HG03066 (cell line): ENCODE results near the gene PURA.
"Not testable (repeated sequence)": the region's sequence is repeated elsewhere in the genome, so short reads cannot be mapped to it uniquely, and the experiment has no call there.

Experiments used
- ATAC-seq: cut with Tn5 transposase; IDR thresholded peaks from one replicate; pipeline ENCODE4 v1.9.1; 2021; ENCODE audit warnings: low read depth; ENCODE audit not compliant: unreplicated experiment

The PURA gene

GRCh38 chr5:140134277-140134935, 20.5 kb downstream of the PURA start:
- ATAC-seq: no peak

- ATAC-seq: no peak
Measured at GRCh38 chr5:140135127-140135526, 21.2 kb downstream of the PURA start.

DNA sequence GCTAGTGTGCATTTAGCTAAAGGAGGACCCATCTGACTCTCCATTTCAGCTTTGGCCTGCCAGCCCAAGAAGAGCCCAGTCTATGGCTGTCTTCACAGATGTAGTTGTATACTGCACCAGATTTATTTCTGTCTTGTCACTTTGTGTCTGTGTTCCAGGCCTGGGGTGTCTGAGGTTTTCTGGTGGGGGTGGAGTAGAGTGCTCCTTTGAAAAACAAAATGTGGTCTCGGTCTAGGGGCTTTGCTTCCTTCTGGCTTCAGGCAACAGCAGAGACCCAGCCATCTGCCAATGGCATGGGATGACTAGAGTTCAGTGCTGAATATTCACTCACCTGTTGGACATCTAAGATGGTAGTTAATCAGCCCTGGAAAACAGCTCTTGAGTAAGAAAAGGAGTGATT, 22.7 kb downstream of the PURA start:
- ATAC-seq: no peak

DNA sequence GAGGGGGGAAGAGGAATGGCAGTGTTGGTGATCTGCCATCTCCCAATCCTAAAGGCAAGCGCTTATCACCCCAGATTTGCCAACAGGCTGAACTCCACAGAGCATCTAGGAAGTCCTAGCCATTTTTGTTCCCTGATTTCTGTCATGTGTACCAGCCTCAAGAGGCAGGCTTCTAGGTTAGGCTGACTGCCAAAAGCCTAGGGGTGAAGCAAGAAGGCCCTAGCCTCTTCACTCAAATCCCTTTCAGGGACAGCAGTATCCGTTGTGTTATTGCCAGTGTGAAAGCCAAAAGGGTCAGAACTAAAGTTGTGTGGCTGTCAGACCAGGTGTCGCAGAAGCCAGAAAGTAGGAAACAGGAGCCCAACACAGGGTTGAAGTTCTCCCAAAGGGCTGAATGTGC, 26.5 kb downstream of the PURA start:
- ATAC-seq: no peak

GRCh38 chr5:140141241-140141640, 27.3 kb downstream of the PURA start:
- no peak for ATAC-seq

GRCh38 chr5:140142246-140142645, 28.3 kb downstream of the PURA start:
- no peak for ATAC-seq

DNA sequence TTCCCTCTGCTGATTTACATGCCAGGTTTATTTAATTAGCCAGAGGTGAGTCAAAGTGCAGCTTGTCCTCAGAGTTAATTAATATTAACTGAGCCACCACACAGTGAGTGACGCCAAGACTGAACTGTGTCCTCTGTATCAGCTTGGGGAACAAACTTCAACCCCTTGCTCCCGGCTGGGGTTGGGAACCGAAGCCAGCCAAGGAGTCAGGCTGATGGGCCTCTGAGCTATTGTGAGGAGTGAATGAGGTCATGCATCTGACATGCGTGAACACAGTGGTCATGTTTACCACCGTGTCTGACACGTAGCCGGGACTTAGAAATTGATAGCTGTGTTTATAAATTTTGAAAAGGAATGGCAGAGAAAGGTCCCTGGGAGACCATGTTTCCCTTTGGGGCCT, 28.9 kb downstream of the PURA start:
- no peak for ATAC-seq

DNA sequence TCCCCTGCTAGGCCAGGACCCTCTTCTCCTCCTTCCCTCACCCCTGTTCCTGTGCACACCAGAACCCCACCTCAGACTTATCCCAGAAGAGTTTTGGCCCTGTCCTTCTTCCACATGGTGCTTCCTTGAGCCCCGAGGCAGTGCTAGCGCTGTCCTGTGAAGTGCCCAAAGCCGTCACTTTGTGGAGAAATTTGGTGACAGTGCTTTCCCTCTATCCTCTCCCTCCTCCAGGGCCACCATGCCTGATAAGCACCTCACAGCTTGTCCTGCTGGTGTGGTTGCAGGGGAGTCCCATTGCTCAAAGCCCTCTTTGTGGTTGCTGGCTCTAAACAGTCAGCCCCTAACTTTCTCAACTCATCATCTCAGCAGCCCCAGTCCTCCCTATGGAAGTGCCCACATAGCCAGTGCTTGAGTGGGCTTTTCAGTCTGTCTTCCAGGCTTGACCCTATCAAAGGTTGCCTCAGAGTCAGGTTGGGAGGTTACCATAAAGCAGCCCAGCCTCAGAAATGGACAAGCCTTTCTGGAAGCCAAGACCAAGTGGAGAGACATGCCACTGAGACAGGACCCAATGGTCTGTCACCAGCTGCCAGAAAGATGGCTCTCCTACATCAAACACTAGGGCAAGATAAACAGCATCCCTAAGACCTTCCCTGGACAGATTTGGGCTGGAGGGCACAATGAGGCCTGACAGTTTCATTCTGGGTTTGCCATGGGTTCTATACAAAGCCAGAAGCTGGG, 29.8 kb downstream of the PURA start:
- no peak for ATAC-seq

DNA sequence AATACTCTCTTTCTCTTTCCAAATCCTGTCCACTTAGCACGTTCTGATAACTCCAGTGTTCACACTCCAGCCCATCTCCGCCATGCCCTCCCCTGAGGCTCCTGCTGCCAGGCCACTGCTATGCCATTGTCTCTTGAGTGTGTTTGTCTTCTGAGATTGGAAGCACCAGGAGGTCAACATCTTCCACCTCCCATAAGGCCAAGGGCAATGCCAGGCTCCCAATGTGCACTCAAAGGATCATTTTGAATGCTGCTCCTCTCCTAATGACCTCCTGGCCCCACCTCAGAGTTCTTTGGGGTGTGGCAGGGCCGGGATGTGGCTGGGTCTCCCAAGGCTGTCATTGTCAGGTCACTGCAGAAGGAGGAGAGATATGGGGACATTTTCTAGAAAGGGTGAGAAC, 31.3 kb downstream of the PURA start:
- ATAC-seq: no peak

GRCh38 chr5:140145818-140146522, 32.1 kb downstream of the PURA start:
- peak; percentile 65 for ATAC-seq

DNA sequence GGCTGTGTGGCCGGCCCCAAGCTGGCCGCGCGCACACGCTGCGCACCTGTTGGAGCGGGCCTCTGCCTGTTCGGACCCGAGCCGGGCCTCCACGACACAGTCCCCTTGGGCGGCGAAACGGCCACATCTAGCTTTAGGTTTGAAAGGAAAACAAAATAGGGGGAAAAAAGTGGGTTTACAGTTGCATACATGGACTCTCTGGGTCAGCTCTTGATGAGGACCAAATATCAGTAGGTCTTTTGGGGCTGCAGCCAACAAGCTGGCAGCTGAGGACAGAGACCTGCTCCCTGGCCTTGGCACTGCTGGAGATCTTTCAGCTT, 32.6 kb downstream of the PURA start:
- no peak for ATAC-seq

GRCh38 chr5:140147460-140147859, 33.6 kb downstream of the PURA start:
- no peak for ATAC-seq

DNA sequence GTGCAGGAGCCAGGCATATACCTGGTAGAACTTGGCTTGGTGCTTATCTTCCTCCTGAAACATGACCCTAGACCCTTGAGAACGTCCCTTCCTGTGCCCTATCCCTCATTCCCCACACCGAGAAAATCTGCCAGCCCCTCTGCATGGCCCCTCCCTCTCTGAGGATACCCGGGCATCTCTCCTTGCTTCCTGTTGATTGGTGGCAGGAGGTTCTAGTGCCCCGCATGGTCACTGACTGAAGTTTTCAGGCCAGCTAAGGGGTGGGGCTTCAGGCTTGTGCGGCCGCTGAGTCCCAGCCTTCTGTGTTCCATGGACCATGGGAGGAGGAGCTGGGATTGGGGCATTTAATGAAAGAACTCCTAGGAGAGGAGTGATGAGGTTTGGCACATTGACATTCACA, 34.6 kb downstream of the PURA start:
- no peak for ATAC-seq

DNA sequence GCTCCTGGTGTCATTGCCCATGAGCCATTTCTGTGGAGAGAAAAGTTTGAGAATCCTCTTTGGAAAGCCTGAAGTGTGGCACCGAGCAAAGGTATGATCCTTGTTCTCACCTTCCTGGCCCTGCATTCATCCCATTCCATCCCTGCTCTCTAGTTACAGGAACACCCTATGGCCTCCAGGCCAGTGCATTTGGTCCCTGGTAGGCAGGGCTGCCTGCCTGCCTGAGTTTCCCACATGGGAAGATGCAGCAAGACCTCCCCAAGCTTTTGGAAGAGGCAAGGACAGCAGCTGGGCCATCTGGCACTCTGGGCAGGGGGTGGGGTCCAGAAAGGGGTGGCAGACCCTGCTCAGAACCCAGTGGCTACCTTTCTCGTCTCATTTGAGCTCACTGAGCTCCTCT, 36.3 kb downstream of the PURA start:
- ATAC-seq: no peak

DNA sequence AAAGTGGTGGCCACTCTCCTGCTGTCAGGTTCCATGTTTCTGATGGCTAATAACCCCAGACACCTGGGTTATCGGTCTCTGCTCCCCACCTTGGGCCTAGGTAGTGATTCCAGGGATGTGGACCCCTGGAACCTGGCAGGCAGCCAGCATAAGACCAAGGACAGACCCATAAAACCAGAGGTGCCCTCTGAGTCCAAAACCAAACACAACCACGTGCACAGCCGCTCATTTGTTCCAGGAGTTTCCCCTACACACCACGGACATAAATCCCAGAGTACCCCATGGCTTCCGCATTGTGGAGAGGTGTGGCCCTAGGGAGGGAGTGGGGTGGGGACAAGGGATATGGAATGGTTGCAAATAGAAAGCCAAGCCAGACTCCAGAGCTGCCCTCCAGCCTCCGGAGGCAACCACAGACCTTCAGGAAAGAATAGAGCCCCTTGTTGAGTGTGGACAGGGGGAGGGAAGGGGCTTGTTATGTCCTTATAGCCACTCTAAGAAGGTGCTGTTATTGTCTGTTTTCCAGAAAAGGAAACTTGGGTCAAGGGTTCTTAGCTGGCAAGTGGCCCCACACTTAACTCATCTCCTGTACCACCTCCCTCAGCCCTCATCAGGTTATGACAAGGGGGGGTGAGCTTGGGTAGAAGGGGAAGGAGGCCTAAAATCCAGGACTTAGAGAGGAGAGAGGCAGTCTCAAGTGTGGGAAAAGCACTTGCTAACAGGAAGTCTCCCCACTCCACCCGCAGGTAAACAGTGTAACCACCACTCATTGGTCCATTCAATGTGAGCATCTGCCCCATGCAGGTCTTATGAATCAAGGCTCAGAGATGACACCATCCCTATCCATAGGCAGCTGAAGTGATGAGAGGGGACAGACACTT, 37.5 kb downstream of the PURA start:
- ATAC-seq: no peak

DNA sequence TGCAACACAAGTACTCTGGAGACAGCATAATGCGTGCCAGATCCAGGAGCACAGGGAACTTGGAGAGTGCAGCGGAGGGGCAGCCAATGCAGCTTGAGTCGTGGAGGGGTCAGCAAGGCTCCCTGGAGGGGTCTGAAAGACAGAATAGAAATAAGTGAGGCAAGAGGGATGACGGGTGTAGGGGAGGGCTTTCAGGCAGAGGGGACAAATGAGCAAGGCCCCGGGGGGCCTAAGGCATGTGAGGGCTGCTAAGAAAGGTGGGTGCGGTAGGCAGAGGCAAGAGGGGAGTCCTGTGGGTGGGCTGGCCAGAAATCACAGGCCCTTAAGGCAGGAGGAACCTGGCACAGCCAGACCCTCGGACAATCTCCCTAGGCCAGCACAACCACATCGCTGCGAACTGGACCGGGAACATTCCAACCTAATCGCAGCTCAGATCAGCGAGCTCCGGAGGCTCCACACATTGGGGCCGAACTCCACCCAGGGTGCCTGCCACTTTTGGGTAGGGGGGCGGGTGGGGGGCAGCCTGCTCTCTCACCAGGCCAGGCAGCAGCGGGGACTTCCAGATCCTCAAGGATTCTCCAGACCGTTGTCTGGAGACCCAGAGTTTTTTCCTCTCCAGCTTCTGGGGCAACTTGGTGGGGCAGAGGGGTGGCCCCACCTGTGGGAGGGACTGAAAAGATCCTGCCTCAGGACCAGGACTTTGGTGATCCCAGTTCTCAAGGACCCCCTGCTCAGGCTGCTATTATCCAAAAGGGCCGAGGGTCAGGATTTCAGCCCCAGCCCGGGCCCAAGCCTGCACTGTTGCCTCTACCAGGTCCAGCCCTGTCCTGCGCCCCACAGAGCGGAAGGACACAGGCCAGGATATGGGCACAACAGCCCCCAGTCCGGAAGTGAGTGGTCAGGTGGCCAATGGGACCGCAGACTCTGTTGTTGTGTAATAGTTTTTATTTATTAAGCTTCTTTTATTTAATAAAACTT, 38.4 kb downstream of the PURA start:
- no peak for ATAC-seq

GRCh38 chr5:140153255-140153654, 39.3 kb downstream of the PURA start:
- no peak for ATAC-seq

DNA sequence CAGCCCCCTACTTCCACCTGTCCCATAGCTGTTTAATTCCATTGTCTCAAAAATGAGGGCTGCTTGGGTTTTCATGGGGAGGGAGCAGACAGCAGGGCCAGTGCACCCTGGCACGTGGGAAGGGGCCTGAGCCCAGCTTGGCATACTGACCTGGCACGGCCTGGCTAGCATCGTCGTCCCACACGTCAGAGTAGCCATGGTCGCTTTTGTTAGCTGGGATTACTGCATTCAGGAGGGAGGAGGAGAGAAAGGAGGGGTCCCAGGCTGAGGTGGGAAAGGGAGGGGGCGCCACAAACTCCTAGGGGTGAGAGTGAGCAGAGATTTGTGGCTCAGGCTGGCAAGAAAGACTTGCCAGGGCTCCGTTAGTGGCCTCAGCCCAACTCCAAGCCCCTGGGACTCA, 40.0 kb downstream of the PURA start:
- no peak for ATAC-seq

- not testable (repeated sequence) for ATAC-seq
Measured at GRCh38 chr5:140154710-140155381, 40.9 kb downstream of the PURA start.
